Endothelial cell of umbilical vein (primary cell): ENCODE measurements around the gene CIDEB.

Source experiments
- EZH2 ChIP-seq: IDR thresholded peaks from 2 replicates; pipeline ENCODE4 v1.6.1; 2012; ENCODE audit warnings: borderline replicate concordance, low read depth, mild to moderate bottlenecking, moderate library complexity, low read length, inconsistent platforms; ENCODE audit not compliant: severe bottlenecking
- POLR2A ChIP-seq: IDR thresholded peaks from 2 replicates; pipeline ENCODE4 v1.6.1; 2012; ENCODE audit warnings: low read depth, mild to moderate bottlenecking, control low read depth, low read length

GRCh38 chr14:24315243-24315806 lies 7.5 kb upstream of the CIDEB start:
- TF ChIP-seq POLR2A (no peak), EZH2 (no peak)
